ENCODE results near the gene BICRAL.
"Not testable (repeated sequence)": the region's sequence is repeated elsewhere in the genome, so short reads cannot be mapped to it uniquely, and the experiment has no call there.

Gene BICRAL

GRCh38 chr6:42841844-42842584 is 60.2 kb downstream of the BICRAL start:
- DNase-seq (ENCODE audit: insufficient read length, low spot score) (no peak), FAIRE-seq (no peak)

- DNase-seq (ENCODE audit: insufficient read length, low spot score) (no peak), FAIRE-seq (no peak)
Measured at GRCh38 chr6:42845327-42845694, 63.5 kb downstream of the BICRAL start.

- FAIRE-seq: no peak
- no peak for DNase-seq (ENCODE audit: insufficient read length, low spot score)
Measured at GRCh38 chr6:42846505-42846904, 64.7 kb downstream of the BICRAL start.

GRCh38 chr6:42848700-42849099 is 66.8 kb downstream of the BICRAL start:
- no peak for FAIRE-seq

GRCh38 chr6:42851599-42851998 is 69.7 kb downstream of the BICRAL start:
- FAIRE-seq: no peak
- DNase-seq (ENCODE audit: insufficient read length, low spot score): no peak

More at GRCh38 chr6:42848700-42849099, 66.8 kb downstream of the BICRAL start:
- DNase-seq (ENCODE audit: insufficient read length, low spot score): no peak

- FAIRE-seq (no peak), DNase-seq (ENCODE audit: insufficient read length, low spot score) (no peak)
Measured at GRCh38 chr6:42860036-42860435, 78.2 kb downstream of the BICRAL start.

- no peak for FAIRE-seq
- no peak for DNase-seq (ENCODE audit: insufficient read length, low spot score)
Measured at GRCh38 chr6:42860481-42860880, 78.6 kb downstream of the BICRAL start.

GRCh38 chr6:42864602-42865001 is 82.8 kb downstream of the BICRAL start:
- FAIRE-seq: no peak
- no peak for DNase-seq (ENCODE audit: insufficient read length, low spot score)

GRCh38 chr6:42870145-42870936 is 88.5 kb downstream of the BICRAL start:
- peak; percentile 48 for FAIRE-seq
- DNase-seq (ENCODE audit: insufficient read length, low spot score): no peak

- no peak for FAIRE-seq
Measured at GRCh38 chr6:42871711-42872110, 89.9 kb downstream of the BICRAL start.

GRCh38 chr6:42873313-42873712 is 91.5 kb downstream of the BICRAL start:
- DNase-seq (ENCODE audit: insufficient read length, low spot score) (no peak), FAIRE-seq (no peak)

More at GRCh38 chr6:42871711-42872110, 89.9 kb downstream of the BICRAL start:
- no peak for DNase-seq (ENCODE audit: insufficient read length, low spot score)

- no peak for FAIRE-seq
- DNase-seq (ENCODE audit: insufficient read length, low spot score): no peak
Measured at GRCh38 chr6:42877695-42878094, 95.8 kb downstream of the BICRAL start.

- FAIRE-seq: peak; percentile 95
- DNase-seq (ENCODE audit: insufficient read length, low spot score): no peak
Measured at GRCh38 chr6:42879372-42880239, 97.8 kb downstream of the BICRAL start, which contains the start of gene RPL7L1. Gene RPL7L1, plus strand, starts transcription at chr6:42879616. Its CDS starts 295 bp downstream, at chr6:42879911.

GRCh38 chr6:42880240-42880817 is 98.5 kb downstream of the BICRAL start:
- not testable (repeated sequence) for FAIRE-seq

GRCh38 chr6:42880871-42881270 is 99.0 kb downstream of the BICRAL start:
- not testable (repeated sequence) for DNase-seq (ENCODE audit: insufficient read length, low spot score); FAIRE-seq

More at GRCh38 chr6:42880240-42880817, 98.5 kb downstream of the BICRAL start:
- DNase-seq (ENCODE audit: insufficient read length, low spot score): not testable (repeated sequence)

- FAIRE-seq: no peak
- DNase-seq (ENCODE audit: insufficient read length, low spot score): no peak
Measured at GRCh38 chr6:42885702-42886101, 103.8 kb downstream of the BICRAL start.

GRCh38 chr6:42888201-42888600 is 106.3 kb downstream of the BICRAL start:
- DNase-seq (ENCODE audit: insufficient read length, low spot score); FAIRE-seq: not testable (repeated sequence)

- FAIRE-seq: no peak
- DNase-seq (ENCODE audit: insufficient read length, low spot score): no peak
Measured at GRCh38 chr6:42889815-42890214, 108.0 kb downstream of the BICRAL start.

GRCh38 chr6:42890311-42891198 is 108.7 kb downstream of the BICRAL start:
- DNase-seq (ENCODE audit: insufficient read length, low spot score) (peak; percentile 80), FAIRE-seq (peak; percentile 53)

Measured in GM19239 (cell line).